GOT3 (cell line): Measurements from ENCODE around the gene RHOG.

ENCODE experiments used
- DNase-seq: peaks from one replicate; lab custom pipeline; 2025; ENCODE audit warnings: mixed read lengths; lab: John Stamatoyannopoulos, UW

The RHOG gene

GRCh38 chr11:3859373-3859881, 18.7 kb upstream of the RHOG start:
- DNase-seq: no peak

- no peak for DNase-seq
These were observed 16.9 kb upstream of the RHOG start for GRCh38 chr11:3857628-3858027.

GRCh38 chr11:3856856-3857553, 16.2 kb upstream of the RHOG start:
- DNase-seq: no peak

GRCh38 chr11:3855808-3856491, 15.2 kb upstream of the RHOG start:
- no peak for DNase-seq

- DNase-seq: peak; percentile 84
These were observed 14.4 kb upstream of the RHOG start, which contains the start of gene STIM1 for GRCh38 chr11:3854977-3855807. Gene STIM1 (plus strand): TSS chr11:3855664. CDS start chr11:3856271, 607 bp downstream.

GRCh38 chr11:3854660-3854976, 13.9 kb upstream of the RHOG start:
- DNase-seq: no peak

GRCh38 chr11:3853899-3854659, 13.3 kb upstream of the RHOG start:
- no peak for DNase-seq

GRCh38 chr11:3853545-3853842, 12.7 kb upstream of the RHOG start:
- no peak for DNase-seq

GRCh38 chr11:3849297-3849874, 8.6 kb upstream of the RHOG start:
- no peak for DNase-seq

GRCh38 chr11:3845670-3846069, 4.9 kb upstream of the RHOG start:
- DNase-seq: no peak

GRCh38 chr11:3845246-3845645, 4.5 kb upstream of the RHOG start:
- no peak for DNase-seq

GRCh38 chr11:3843326-3843725, 2.6 kb upstream of the RHOG start:
- DNase-seq: no peak

- peak; percentile 64 for DNase-seq
These were observed 929 bp upstream of the RHOG start for GRCh38 chr11:3841426-3842350.

- no peak for DNase-seq
These were observed 522 bp downstream of the RHOG start for GRCh38 chr11:3840004-3840869.

- no peak for DNase-seq
These were observed 2.3 kb downstream of the RHOG start for GRCh38 chr11:3838504-3838903.

GRCh38 chr11:3837793-3838192, 3.0 kb downstream of the RHOG start:
- no peak for DNase-seq

- DNase-seq: no peak
These were observed 3.9 kb downstream of the RHOG start for GRCh38 chr11:3836903-3837302.

- no peak for DNase-seq
These were observed 5.0 kb downstream of the RHOG start for GRCh38 chr11:3835751-3836150.

- DNase-seq: no peak
These were observed 5.9 kb downstream of the RHOG start for GRCh38 chr11:3834664-3835461.
